SK-N-SH (cell line): Measurements from ENCODE around the gene UPF2. TPM values are rescaled to one million over a fixed set of nuclear protein-coding genes. Genes with fewer than 3 reads are reported as not detected.

Experiments used
- CTCF ChIA-PET: fragments of 300-600, 350-600 bp; formaldehyde crosslinking; extraction: SDS; loops from one replicate; lab custom pipeline; 2021; lab: Yijun Ruan, JAX
- POLR2A ChIA-PET: fragments of 350-600 bp; sonication (Branson Sonifier 250); formaldehyde crosslinking; extraction: SDS; loops from one replicate; lab custom pipeline; 2020; ENCODE audit warnings: antibody characterized with exemption, inconsistent platforms; lab: Yijun Ruan, JAX
- DNase-seq: peaks from one replicate; pipeline ENCODE4 v3.0.0; 2012
- H2AFZ ChIP-seq: fragments of 200-600 bp; sonication (generic); 2 replicates; pipeline ENCODE4 v1.8.1; 2016; ENCODE audit warnings: antibody characterized with exemption, mild to moderate bottlenecking, low read depth
- H3F3A ChIP-seq: fragments of 200-600 bp; sonication (generic); replicated peaks from 2 replicates; pipeline ENCODE3; 2016; ENCODE audit warnings: antibody characterized with exemption, mild to moderate bottlenecking; ENCODE audit not compliant: insufficient read depth
- H3K27ac ChIP-seq, 2 experiments: fragments of 200-500 bp in 1 of 2; fragments of 200-600 bp in 1 of 2; sonication (Bioruptor generic) in 1 of 2; sonication (generic), shearing (Covaris generic) in 1 of 2; 2 replicates each; pipeline versions ENCODE4 v1.5.1 to v1.6.1; 2014 to 2016; ENCODE audit warnings: low read depth in 2 of 2, inconsistent platforms in 1 of 2, low read length in 1 of 2, mild to moderate bottlenecking in 1 of 2, mixed read lengths in 1 of 2
- H3K27me3 ChIP-seq: fragments of 200-600 bp; sonication (generic), shearing (Covaris generic); 2 replicates; pipeline ENCODE4 v1.6.1; 2016; ENCODE audit warnings: mixed run types; ENCODE audit not compliant: insufficient read depth
- H3K36me3 ChIP-seq, 2 experiments: fragments of 200-500 bp in 1 of 2; fragments of 200-600 bp in 1 of 2; sonication (Bioruptor generic) in 1 of 2; sonication (generic) in 1 of 2; replicated peaks in 1 of 2; 2 replicates each; pipeline versions ENCODE3 to v1.5.1; 2014 to 2016; ENCODE audit warnings: low read length in 1 of 2, mild to moderate bottlenecking in 1 of 2; ENCODE audit not compliant: insufficient read depth in 2 of 2, control insufficient read depth in 1 of 2
- H3K4me1 ChIP-seq, 2 experiments: fragments of 200-500 bp in 1 of 2; fragments of 200-600 bp in 1 of 2; sonication (Bioruptor generic) in 1 of 2; sonication (generic), shearing (Covaris generic) in 1 of 2; 2 replicates each; pipeline versions ENCODE4 v1.5.1 to v1.6.1; 2014 to 2016; ENCODE audit warnings: low read depth in 1 of 2, low read length in 1 of 2, mixed run types in 1 of 2; ENCODE audit not compliant: insufficient read depth in 2 of 2, control insufficient read depth in 1 of 2
- H3K4me2 ChIP-seq: fragments of 200-600 bp; sonication (generic), shearing (Covaris generic); 2 replicates; pipeline ENCODE4 v1.6.1; 2017; ENCODE audit warnings: mixed run types
- H3K4me3 ChIP-seq, 2 experiments: fragments of 200-500 bp in 1 of 2; fragments of 200-600 bp in 1 of 2; sonication (Bioruptor generic) in 1 of 2; sonication (generic), shearing (Covaris generic) in 1 of 2; 2 replicates each; pipeline versions ENCODE4 v1.5.1 to v1.8.1; 2014 to 2016; ENCODE audit warnings: low read depth in 2 of 2, inconsistent platforms in 1 of 2, low read length in 1 of 2, mild to moderate bottlenecking in 1 of 2, mixed read lengths in 1 of 2, moderate library complexity in 1 of 2
- H3K79me2 ChIP-seq: fragments of 200-600 bp; sonication (generic); 2 replicates; pipeline ENCODE4 v1.8.1; 2017; ENCODE audit warnings: mild to moderate bottlenecking; ENCODE audit not compliant: insufficient read depth
- H3K9ac ChIP-seq: fragments of 200-600 bp; sonication (generic); 2 replicates; pipeline ENCODE4 v1.6.1; 2017; ENCODE audit warnings: mixed run types
- H3K9me2 ChIP-seq: fragments of 200-600 bp; sonication (generic); 2 replicates; pipeline ENCODE4 v1.6.1; 2017; ENCODE audit warnings: mixed run types
- H3K9me3 ChIP-seq: fragments of 200-600 bp; sonication (generic); 2 replicates; pipeline ENCODE4 v1.6.1; 2017; ENCODE audit warnings: mixed run types, mild to moderate bottlenecking, moderate library complexity
- H4K20me1 ChIP-seq: fragments of 200-600 bp; sonication (generic); 2 replicates; pipeline ENCODE4 v1.6.1; 2017; ENCODE audit warnings: mild to moderate bottlenecking, mixed run types; ENCODE audit not compliant: insufficient read depth
- EP300 ChIP-seq, 2 experiments: IDR thresholded peaks; 2 replicates each; pipeline versions ENCODE4 v1.4.0 to v1.6.1; 2012; ENCODE audit warnings: borderline replicate concordance in 1 of 2, low read depth in 1 of 2, low read length in 1 of 2
- EZH2phosphoT487 ChIP-seq: fragments of 200-600 bp; sonication (generic); IDR thresholded peaks from 2 replicates; pipeline ENCODE4 v1.6.1; 2017; ENCODE audit warnings: low read depth, mixed run types, mild to moderate bottlenecking, antibody characterized with exemption, moderate library complexity, borderline replicate concordance
- FOSL2 ChIP-seq: IDR thresholded peaks from 2 replicates; pipeline ENCODE4 v1.4.0; 2012; ENCODE audit warnings: low read depth, mild to moderate bottlenecking, moderate library complexity, borderline replicate concordance
- FOXJ3 ChIP-seq: sonication (generic); formaldehyde crosslinking; IDR thresholded peaks from 2 replicates; pipeline ENCODE4 v1.5.1; 2020; ENCODE audit warnings: mild to moderate bottlenecking, missing genetic modification reagents
- GATA2 ChIP-seq: sonication (generic); formaldehyde crosslinking; IDR thresholded peaks from 2 replicates; pipeline ENCODE4 v1.5.0; 2020; ENCODE audit warnings: mild to moderate bottlenecking, missing genetic modification reagents
- REST ChIP-seq: IDR thresholded peaks from 2 replicates; pipeline ENCODE4 v1.6.1; 2012; ENCODE audit warnings: mild to moderate bottlenecking, low read depth, low read length, moderate library complexity
- RXRA ChIP-seq: IDR thresholded peaks from 2 replicates; pipeline ENCODE4 v1.4.0; 2012; ENCODE audit warnings: low read depth, mild to moderate bottlenecking, borderline replicate concordance
- USF2 ChIP-seq: fragments of 150-350 bp; IDR thresholded peaks from 2 replicates; pipeline ENCODE4 v1.6.1; 2017; ENCODE audit warnings: antibody characterized with exemption, low read length, low read depth, borderline replicate concordance
- YY1 ChIP-seq: IDR thresholded peaks from 2 replicates; pipeline ENCODE4 v1.4.0; 2012; ENCODE audit warnings: low read depth, mild to moderate bottlenecking
- WGBS: methylation state at CpG from one replicate; pipeline ENCODE4 v1.1.6; 2017; ENCODE audit warnings: low lambda C conversion rate; 5-methylcytosine and 5-hydroxymethylcytosine counted together
- polyA plus RNA-seq, 3 experiments: library from polyadenylated mRNA; depleted of rRNA; stranded (reverse); fragments of >200 nt; gene quantifications; 2 replicates each; pipeline ENCODE4 v1.2.3, GENCODE V29; 2012

Gene UPF2
- polyA plus RNA-seq, 1 of the 3 experiments (the other 2 are of a cell fraction) = 4.7 TPM

- no peak for TF ChIP-seq GATA2 (CRISPR knock-in tag)
- TF ChIP-seq USF2 = no peak
- no peak for TF ChIP-seq EZH2phosphoT487
- Histone ChIP-seq H3K4me2 (no peak overlapping the region), H3F3A (no peaks in the 10 kb centered on the region), H3K79me2 (no peaks in the 10 kb centered on the region), H3K27me3 (no peaks in the 10 kb centered on the region), H3K9me3 (no peaks in the 10 kb centered on the region), H2AFZ (no peak overlapping the region), H4K20me1 (no peaks in the 10 kb centered on the region), H3K4me3 (no peak overlapping the region), H3K9me2 (no peaks in the 10 kb centered on the region), H3K36me3 (peaks cover 40 to 56% of the 10 kb centered on the region in 2 experiments), H3K9ac (no peak overlapping the region), H3K4me1 (no peaks in the 10 kb centered on the region), H3K27ac (no peak overlapping the region)
- WGBS = 98% methylated on average over 9 of the region's 9 CpGs
- DNase-seq = no peak
- ChIA-PET CTCF (no interaction called here), POLR2A (no interaction called here)
These were observed 92.1 kb downstream of the UPF2 start for GRCh38 chr10:11950325-11951018.

GRCh38 chr10:11949152-11949551, 93.5 kb downstream of the UPF2 start:
- Histone ChIP-seq H3K9ac (no peak overlapping the region), H3K27me3 (no peaks in the 10 kb centered on the region), H3K4me2 (no peak overlapping the region), H3K27ac (no peak overlapping the region), H2AFZ (no peak overlapping the region), H3K4me1 (no peaks in the 10 kb centered on the region), H3F3A (no peaks in the 10 kb centered on the region), H4K20me1 (no peaks in the 10 kb centered on the region), H3K9me2 (no peaks in the 10 kb centered on the region), H3K79me2 (no peaks in the 10 kb centered on the region), H3K36me3 (peaks cover 32 to 45% of the 10 kb centered on the region in 2 experiments), H3K9me3 (no peaks in the 10 kb centered on the region), H3K4me3 (no peak overlapping the region)
- 96% methylated on average over 2 of the region's 2 CpGs for WGBS
- DNase-seq = no peak
- ChIA-PET CTCF (no interaction called here), POLR2A (no interaction called here)
- TF ChIP-seq RXRA (no peak), YY1 (no peak), GATA2 (CRISPR knock-in tag) (no peak), FOSL2 (no peak), REST (no peak), EP300 (IDR thresholded peaks at IDR 0.05; ENCODE audit: borderline replicate concordance in 1 of 2, low read depth in 1 of 2, low read length in 1 of 2) (no peak), FOXJ3 (no peak)
